ENCODE results near the gene RMDN2. TPM values are rescaled to one million over a fixed set of nuclear protein-coding genes. Genes with fewer than 3 reads are reported as not detected.

RMDN2 gene
- total and polyA plus RNA-seq, 8 donors, result 2.4 to 6.6 (median 3.7) TPM

DNA sequence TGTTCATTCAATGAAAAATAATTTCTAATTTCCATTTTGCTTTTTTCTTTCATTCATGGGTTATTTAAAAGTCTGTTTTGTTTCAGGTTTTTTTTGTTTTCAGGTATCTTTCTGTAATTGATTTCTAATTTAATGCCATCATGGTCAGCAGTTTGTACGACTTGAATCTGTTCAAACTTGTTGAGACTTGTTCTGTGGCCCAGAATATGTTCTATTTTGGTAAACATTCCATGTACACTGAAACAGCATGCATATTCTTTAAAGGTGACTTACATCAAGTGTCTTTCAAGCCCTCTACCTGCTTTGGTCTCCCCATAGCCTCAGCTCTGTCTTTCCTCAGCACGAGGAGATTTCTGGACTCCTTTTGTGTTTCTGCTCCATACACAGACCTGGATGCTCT, 101.8 kb downstream of the RMDN2 start:
- Histone ChIP-seq H3K4me3 (no peak overlapping the region), H3K4me1 (no peaks in the 10 kb centered on the region), H3K36me3 (no peaks in the 10 kb centered on the region), H3K9me3 (no peaks in the 10 kb centered on the region), H3K27me3 (no peaks in the 10 kb centered on the region), H3K27ac (no peak overlapping the region)
- ATAC-seq, result no peak
- WGBS, 2 donors, result 61 to 68% methylated on average over 2 of the region's 2 CpGs
- FAIRE-seq, result no peak
- no peak for DNase-seq
- intact Hi-C loops (cut with DNase I), result no loop called here
- TF ChIP-seq, protein P1, sequence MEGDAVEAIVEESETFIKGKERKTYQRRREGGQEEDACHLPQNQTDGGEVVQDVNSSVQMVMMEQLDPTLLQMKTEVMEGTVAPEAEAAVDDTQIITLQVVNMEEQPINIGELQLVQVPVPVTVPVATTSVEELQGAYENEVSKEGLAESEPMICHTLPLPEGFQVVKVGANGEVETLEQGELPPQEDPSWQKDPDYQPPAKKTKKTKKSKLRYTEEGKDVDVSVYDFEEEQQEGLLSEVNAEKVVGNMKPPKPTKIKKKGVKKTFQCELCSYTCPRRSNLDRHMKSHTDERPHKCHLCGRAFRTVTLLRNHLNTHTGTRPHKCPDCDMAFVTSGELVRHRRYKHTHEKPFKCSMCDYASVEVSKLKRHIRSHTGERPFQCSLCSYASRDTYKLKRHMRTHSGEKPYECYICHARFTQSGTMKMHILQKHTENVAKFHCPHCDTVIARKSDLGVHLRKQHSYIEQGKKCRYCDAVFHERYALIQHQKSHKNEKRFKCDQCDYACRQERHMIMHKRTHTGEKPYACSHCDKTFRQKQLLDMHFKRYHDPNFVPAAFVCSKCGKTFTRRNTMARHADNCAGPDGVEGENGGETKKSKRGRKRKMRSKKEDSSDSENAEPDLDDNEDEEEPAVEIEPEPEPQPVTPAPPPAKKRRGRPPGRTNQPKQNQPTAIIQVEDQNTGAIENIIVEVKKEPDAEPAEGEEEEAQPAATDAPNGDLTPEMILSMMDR (IDR thresholded peaks at IDR 0.05), result no peak

- intact Hi-C loops (cut with DNase I), result no loop called here
- 86 to 98% methylated on average over 4 of the region's 4 CpGs for WGBS, 2 donors
Observed at GRCh38 chr2:38028829-38029228, 103.7 kb downstream of the RMDN2 start.

GRCh38 chr2:38029512-38029911, 104.4 kb downstream of the RMDN2 start:
- no peak for ATAC-seq
- Histone ChIP-seq H3K9me3 (no peaks in the 10 kb centered on the region), H3K36me3 (no peaks in the 10 kb centered on the region), H3K27ac (no peak overlapping the region), H3K4me1 (no peaks in the 10 kb centered on the region), H3K4me3 (no peak overlapping the region), H3K27me3 (no peaks in the 10 kb centered on the region)
- TF ChIP-seq, protein P1 (IDR thresholded peaks at IDR 0.05), result no peak
- no peak for FAIRE-seq
- DNase-seq, result no peak
- intact Hi-C loops (cut with DNase I), result no loop called here
- 83 to 87% methylated on average over 5 of the region's 5 CpGs for WGBS, 2 donors

More at GRCh38 chr2:38028829-38029228, 103.7 kb downstream of the RMDN2 start:
- Histone ChIP-seq H3K4me1 (no peaks in the 10 kb centered on the region), H3K9me3 (no peaks in the 10 kb centered on the region), H3K4me3 (no peak overlapping the region), H3K27me3 (no peaks in the 10 kb centered on the region), H3K36me3 (no peaks in the 10 kb centered on the region), H3K27ac (no peak overlapping the region)
- FAIRE-seq (no peak), DNase-seq (no peak), ATAC-seq (no peak)
- TF ChIP-seq, protein P1 (IDR thresholded peaks at IDR 0.05), result no peak

DNA sequence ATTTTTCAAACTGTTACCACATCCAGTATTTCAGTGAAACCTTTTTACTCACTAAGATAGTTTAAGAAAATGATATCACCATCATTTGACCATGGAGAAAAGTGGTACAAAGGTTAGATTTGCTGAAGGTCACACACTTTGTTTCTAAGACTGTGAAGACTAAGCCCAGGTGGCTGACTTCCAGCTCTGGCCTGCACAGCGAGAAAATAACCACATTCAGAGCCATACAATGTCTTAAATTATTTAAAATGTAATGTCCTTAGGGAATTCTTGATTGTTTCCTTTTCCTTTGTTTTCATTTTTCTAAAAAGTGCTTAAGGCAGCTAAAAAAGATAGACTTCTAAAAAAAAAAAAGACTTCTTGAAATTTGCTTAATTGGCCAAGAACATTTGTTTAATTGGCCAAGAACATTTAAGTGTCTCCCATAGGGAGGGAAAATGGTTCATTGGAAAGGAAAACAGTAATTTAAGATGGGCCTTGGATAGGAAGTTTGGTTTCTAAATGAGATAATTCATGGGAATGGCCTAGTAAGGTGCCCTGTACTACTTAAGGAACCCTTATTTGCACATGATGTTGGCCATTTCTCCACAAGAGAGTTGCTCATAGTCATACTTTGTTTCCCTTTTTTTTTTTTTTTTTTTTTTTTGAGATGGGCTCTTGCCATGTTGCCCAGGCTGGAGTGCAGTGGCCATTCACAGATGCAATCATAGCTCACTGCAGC, 105.7 kb downstream of the RMDN2 start:
- 35 to 61% methylated on average over 1 of the region's 1 CpG for WGBS, 2 donors
- FAIRE-seq, result no peak

DNA sequence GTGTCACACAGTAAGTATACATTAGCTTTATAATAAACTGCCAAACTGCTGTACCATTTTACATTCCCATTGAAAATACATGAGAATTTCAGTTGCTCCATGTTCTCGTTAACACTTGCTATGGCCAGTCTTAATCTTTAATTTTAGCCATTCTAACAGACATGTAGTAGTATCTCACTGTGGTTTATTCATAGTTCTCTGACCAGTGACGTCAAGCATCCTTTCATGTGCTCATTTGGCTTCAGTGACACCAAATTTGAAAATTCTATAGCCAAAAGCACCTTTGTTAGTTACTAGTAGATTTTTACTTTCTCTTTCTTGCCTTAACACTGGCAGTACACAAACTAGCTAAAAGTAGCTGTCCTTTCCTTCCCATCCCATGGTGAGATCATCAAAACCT, 107.9 kb downstream of the RMDN2 start:
- TF ChIP-seq, protein P1 (IDR thresholded peaks at IDR 0.05), result no peak
- Histone ChIP-seq H3K4me3 (no peak overlapping the region), H3K27me3 (no peaks in the 10 kb centered on the region), H3K36me3 (no peaks in the 10 kb centered on the region), H3K4me1 (no peaks in the 10 kb centered on the region), H3K9me3 (no peaks in the 10 kb centered on the region), H3K27ac (no peak overlapping the region)
- DNase-seq, result no peak
- ATAC-seq, result no peak
- FAIRE-seq, result no peak
- WGBS, 2 donors, result 86 to 98% methylated on average over 2 of the region's 2 CpGs
- intact Hi-C loops (cut with DNase I), result no loop called here

More for the DNA sequence above, 105.7 kb downstream of the RMDN2 start:
- ATAC-seq, result no peak
- no peak overlapping the region for H3K27ac ChIP-seq
- H3K4me1 ChIP-seq, result no peaks in the 10 kb centered on the region
- no peaks in the 10 kb centered on the region for H3K27me3 ChIP-seq
- TF ChIP-seq, protein P1 (IDR thresholded peaks at IDR 0.05), result no peak
- intact Hi-C loops (cut with DNase I), result no loop called here
- no peaks in the 10 kb centered on the region for H3K36me3 ChIP-seq
- H3K4me3 ChIP-seq, result no peak overlapping the region
- no peak for DNase-seq
- H3K9me3 ChIP-seq, result no peaks in the 10 kb centered on the region
